ENCODE results near the gene IRS4.

DNA sequence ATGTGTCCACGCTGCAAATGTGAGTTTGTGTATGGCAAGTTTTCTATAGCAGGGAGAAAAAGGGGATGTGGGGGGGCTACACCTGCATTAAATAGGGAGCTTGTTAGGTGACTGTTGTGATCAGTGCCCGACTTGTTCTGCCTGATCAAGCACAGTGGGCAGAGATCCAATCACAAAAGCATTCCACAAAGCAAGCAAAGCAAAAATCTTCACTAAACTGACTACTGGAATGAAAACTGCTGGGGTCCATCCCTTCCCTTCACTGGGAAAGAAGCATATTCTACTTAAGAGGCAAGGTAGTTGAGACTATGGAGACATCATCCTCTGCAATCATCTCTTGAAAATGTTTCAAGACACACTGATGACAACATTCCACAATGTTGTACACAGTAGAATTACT is 5.2 kb downstream of the IRS4 start:
- TF ChIP-seq CTCF (IDR thresholded peaks at IDR 0.05) (no peak), EP300 (IDR thresholded peaks at IDR 0.05) (no peak)
